Measurements from ENCODE around the gene SLC39A1.

- TF ChIP-seq POLR2A (IDR thresholded peaks at IDR 0.05) (no peak), CTCF (IDR thresholded peaks at IDR 0.05 in 4 of 5, conservative IDR thresholded peaks at IDR 0.05 in 1 of 5) (no peak)
Observed at GRCh38 chr1:153938996-153939395, 24.3 kb downstream of the SLC39A1 start.

Measured in gastrocnemius medialis (tissue), 4 donors.